KMS-11 (cell line): ENCODE measurements around the gene USP21.

Source experiments
- H2AFZ ChIP-seq: fragments of 200-600 bp; sonication (generic); 2 replicates; pipeline ENCODE4 v1.6.1; 2016; ENCODE audit warnings: antibody characterized with exemption, mixed run types, low read depth
- H3K27ac ChIP-seq: fragments of 200-600 bp; sonication (generic); 2 replicates; pipeline ENCODE4 v1.6.1; 2016; ENCODE audit warnings: mild to moderate bottlenecking, mixed run types
- H3K27me3 ChIP-seq: fragments of 200-600 bp; sonication (generic); 2 replicates; pipeline ENCODE4 v1.6.1; 2017; ENCODE audit warnings: mild to moderate bottlenecking, low read depth, mixed run types, moderate library complexity; ENCODE audit not compliant: insufficient read depth
- H3K36me3 ChIP-seq: fragments of 200-600 bp; sonication (generic); 2 replicates; pipeline ENCODE4 v1.6.1; 2017; ENCODE audit warnings: mild to moderate bottlenecking, mixed run types; ENCODE audit not compliant: insufficient read depth
- H3K4me1 ChIP-seq: fragments of 200-600 bp; sonication (generic); 2 replicates; pipeline ENCODE4 v1.6.1; 2016; ENCODE audit warnings: mild to moderate bottlenecking, low read depth, mixed run types; ENCODE audit not compliant: poor library complexity, severe bottlenecking
- H3K4me2 ChIP-seq: fragments of 200-600 bp; sonication (generic); 2 replicates; pipeline ENCODE4 v1.7.0; 2016; ENCODE audit warnings: mild to moderate bottlenecking, mixed run types
- H3K4me3 ChIP-seq: fragments of 200-600 bp; sonication (generic); IDR thresholded peaks from 2 replicates; pipeline ENCODE4 v1.6.1; 2017; ENCODE audit warnings: low read depth, low read length, mixed read lengths; ENCODE audit not compliant: insufficient read depth
- H3K79me2 ChIP-seq: fragments of 200-600 bp; sonication (generic); 2 replicates; pipeline ENCODE4 v1.6.1; 2016; ENCODE audit warnings: low read depth, mixed run types; ENCODE audit not compliant: insufficient read depth
- H3K9ac ChIP-seq: fragments of 200-600 bp; sonication (generic); 2 replicates; pipeline ENCODE4 v1.6.1; 2016; ENCODE audit warnings: mild to moderate bottlenecking, mixed run types
- H4K20me1 ChIP-seq: fragments of 200-600 bp; sonication (generic); 2 replicates; pipeline ENCODE4 v1.6.1; 2016; ENCODE audit warnings: mild to moderate bottlenecking, mixed run types; ENCODE audit not compliant: insufficient read depth
- CTCF ChIP-seq: fragments of 200-600 bp; sonication (generic); conservative IDR thresholded peaks from 2 replicates; pipeline ENCODE4 v1.6.1; 2017; ENCODE audit warnings: low read depth, mild to moderate bottlenecking, antibody characterized with exemption, low read length, moderate library complexity, mixed read lengths

Gene USP21

GRCh38 chr1:161191971-161192370 lies 32.7 kb downstream of the USP21 start:
- Histone ChIP-seq H3K27ac (no peak overlapping the region), H3K9ac (no peak overlapping the region), H3K27me3 (no peaks in the 10 kb centered on the region; the same call in 1 of the 2 replicates), H3K79me2 (no peaks in the 10 kb centered on the region), H3K4me3 (no peak overlapping the region), H4K20me1 (no peaks in the 10 kb centered on the region), H2AFZ (peak overlapping the region; percentile 65; the same call in 1 of the 2 replicates), H3K36me3 (no peaks in the 10 kb centered on the region), H3K4me2 (peak overlapping the region; percentile 7; the same call in 1 of the 2 replicates), H3K4me1 (peaks cover 18% of the 10 kb centered on the region)
- no peak for TF ChIP-seq CTCF

- Histone ChIP-seq H3K36me3 (no peaks in the 10 kb centered on the region), H3K4me1 (peaks cover 13% of the 10 kb centered on the region), H3K4me2 (peak overlapping the region; percentile 7; the same call in 1 of the 2 replicates), H4K20me1 (no peaks in the 10 kb centered on the region), H2AFZ (peak overlapping the region; percentile 65), H3K27ac (no peak overlapping the region), H3K79me2 (no peaks in the 10 kb centered on the region), H3K4me3 (no peak overlapping the region), H3K9ac (no peak overlapping the region), H3K27me3 (no peaks in the 10 kb centered on the region; the same call in 1 of the 2 replicates)
- peak; percentile 100 for TF ChIP-seq CTCF
Observed at GRCh38 chr1:161192476-161193465, 33.5 kb downstream of the USP21 start.

- H3K27ac ChIP-seq = no peak overlapping the region
- no peak for TF ChIP-seq CTCF
- H4K20me1 ChIP-seq = no peaks in the 10 kb centered on the region
- no peak overlapping the region for H3K4me3 ChIP-seq
- no peak overlapping the region for H3K4me2 ChIP-seq
- H3K27me3 ChIP-seq = no peaks in the 10 kb centered on the region; the same call in 1 of the 2 replicates
- H3K36me3 ChIP-seq = no peaks in the 10 kb centered on the region
- H2AFZ ChIP-seq = peak overlapping the region; percentile 65; the same call in 1 of the 2 replicates
- no peak overlapping the region for H3K9ac ChIP-seq
- peaks cover 13% of the 10 kb centered on the region for H3K4me1 ChIP-seq
- no peaks in the 10 kb centered on the region for H3K79me2 ChIP-seq
Observed at GRCh38 chr1:161193561-161194235, 34.4 kb downstream of the USP21 start.

- no peak overlapping the region for H3K4me2 ChIP-seq
- H3K36me3 ChIP-seq = no peaks in the 10 kb centered on the region
- H3K9ac ChIP-seq = no peak overlapping the region
- H3K4me1 ChIP-seq = peaks cover 13% of the 10 kb centered on the region
- H3K27me3 ChIP-seq = no peaks in the 10 kb centered on the region; the same call in 1 of the 2 replicates
- H4K20me1 ChIP-seq = no peaks in the 10 kb centered on the region
- no peak for TF ChIP-seq CTCF
- no peak overlapping the region for H3K4me3 ChIP-seq
- no peak overlapping the region for H2AFZ ChIP-seq
- no peaks in the 10 kb centered on the region for H3K79me2 ChIP-seq
- no peak overlapping the region for H3K27ac ChIP-seq
Observed at GRCh38 chr1:161195171-161195570, 35.9 kb downstream of the USP21 start.
